Erythroblast (primary cell): Measurements from ENCODE around the gene RADIL.

Source experiments
- DNase-seq, 2 experiments: peaks; one replicate each; lab custom pipeline; 2025; lab: John Stamatoyannopoulos, UW
- GATA1 ChIP-seq: IDR thresholded peaks from 2 replicates; pipeline ENCODE4 v1.6.1; 2011; ENCODE audit warnings: low read depth, mild to moderate bottlenecking, control low read depth, low read length, moderate library complexity
- POLR2A ChIP-seq: IDR thresholded peaks from 2 replicates; pipeline ENCODE4 v1.6.1; 2011; ENCODE audit warnings: mild to moderate bottlenecking, low read length

The RADIL gene, protein sequence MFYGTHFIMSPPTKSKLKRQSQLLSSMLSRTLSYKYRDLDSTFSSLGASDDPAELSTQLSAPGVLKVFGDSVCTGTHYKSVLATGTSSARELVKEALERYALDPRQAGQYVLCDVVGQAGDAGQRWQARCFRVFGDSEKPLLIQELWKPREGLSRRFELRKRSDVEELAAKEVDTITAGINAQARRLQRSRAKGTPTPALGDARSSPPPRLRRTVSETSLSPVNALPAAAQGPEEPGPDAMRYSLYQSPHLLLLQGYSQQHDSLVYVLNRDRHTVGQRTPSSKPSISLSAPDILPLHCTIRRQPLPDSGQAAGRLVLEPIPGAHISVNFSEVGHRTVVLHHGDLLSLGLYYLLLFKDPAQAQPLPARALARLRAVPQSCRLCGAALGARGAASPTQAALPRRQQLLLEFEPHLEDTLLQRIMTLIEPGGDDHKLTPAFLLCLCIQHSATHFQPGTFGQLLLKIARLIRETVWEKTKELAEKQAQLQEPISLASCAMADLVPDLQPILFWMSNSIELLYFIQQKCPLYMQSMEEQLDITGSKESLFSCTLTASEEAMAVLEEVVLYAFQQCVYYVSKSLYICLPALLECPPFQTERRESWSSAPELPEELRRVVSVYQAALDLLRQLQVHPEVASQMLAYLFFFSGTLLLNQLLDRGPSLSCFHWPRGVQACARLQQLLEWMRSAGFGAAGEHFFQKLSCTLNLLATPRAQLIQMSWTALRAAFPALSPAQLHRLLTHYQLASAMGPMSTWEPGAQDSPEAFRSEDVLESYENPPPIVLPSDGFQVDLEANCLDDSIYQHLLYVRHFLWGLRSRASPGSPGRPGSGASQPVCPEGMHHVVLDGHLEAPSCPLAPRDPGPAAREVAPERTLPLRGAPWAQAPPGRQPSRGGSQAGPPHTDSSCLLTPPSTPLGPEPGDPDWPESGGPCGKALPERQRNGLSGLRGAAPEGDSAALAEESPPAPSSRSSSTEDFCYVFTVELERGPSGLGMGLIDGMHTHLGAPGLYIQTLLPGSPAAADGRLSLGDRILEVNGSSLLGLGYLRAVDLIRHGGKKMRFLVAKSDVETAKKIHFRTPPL

GRCh38 chr7:4883372-4884144 lies at the start of gene RADIL:
Gene RADIL, minus strand, starts transcription at chr7:4883716. Its CDS starts 5,577 bp downstream, at chr7:4878139.
- no peak for TF ChIP-seq GATA1
- TF ChIP-seq POLR2A = no peak
- DNase-seq = peak; percentile 94 to 96

- DNase-seq = no peak
- no peak for TF ChIP-seq POLR2A
- TF ChIP-seq GATA1 = no peak
Measured at GRCh38 chr7:4931943-4932342, 48.4 kb upstream of the RADIL start.

DNA sequence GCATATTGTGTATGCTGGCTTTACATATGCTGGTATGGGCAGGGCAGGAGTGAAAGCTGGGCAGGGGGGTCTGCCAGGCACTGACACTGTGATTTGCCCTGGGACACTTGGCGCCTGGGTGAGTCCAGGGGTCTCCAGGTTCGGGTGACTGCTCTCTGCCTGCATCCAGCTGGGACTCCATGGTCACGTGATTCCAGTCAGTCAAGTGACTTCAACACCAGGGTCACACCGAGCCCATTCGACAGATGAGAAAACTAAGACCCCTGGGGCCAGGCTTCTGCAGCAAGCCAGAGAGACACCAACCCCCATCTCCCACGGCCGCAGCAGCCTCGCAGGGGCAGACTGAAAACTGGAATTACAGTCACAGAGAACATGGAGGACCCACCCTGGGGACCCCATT lies 45.5 kb upstream of the RADIL start:
- no peak for DNase-seq
- TF ChIP-seq POLR2A (no peak), GATA1 (no peak)

- no peak for DNase-seq
- no peak for TF ChIP-seq GATA1
- TF ChIP-seq POLR2A = no peak
Measured at GRCh38 chr7:4928445-4928844, 44.9 kb upstream of the RADIL start.

DNA sequence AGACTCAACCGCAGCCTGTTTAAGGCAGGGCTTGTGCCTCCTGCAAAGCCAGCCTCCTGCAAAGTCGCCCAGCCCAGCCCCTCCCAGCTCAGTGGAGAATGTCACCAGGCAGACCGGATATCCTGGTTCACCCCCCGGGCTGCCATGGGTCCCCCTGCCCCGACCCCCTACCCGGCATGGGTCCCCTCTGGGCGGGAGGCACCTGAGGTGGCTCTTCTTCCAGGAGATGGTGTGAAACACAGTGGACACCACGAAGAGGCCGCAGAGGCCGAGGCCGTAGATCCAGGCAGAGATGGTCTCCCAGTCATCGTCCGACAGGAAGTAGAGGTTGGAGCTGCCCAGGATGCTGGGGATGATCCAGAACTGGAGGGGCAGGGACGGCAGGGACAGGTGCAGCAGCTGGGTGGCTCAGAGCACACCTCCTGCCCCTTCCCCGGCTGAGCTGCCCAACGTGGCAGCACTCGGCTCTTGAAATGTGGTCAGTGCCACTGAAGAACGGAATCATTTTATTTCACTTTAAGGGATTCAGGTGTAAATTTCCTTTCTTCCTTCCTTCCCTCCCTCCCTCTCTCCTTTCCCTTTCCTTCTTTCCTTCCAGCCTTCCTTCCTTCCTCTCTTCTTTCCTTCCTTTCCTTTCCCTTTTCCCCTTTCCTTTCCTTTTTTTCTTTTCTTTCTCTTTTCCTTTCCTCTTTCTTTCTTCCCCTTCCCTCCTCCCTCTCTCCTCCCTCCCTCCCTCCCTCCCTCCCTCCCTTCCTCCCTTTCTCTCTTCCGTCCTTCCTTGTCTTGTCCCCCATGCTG lies 36.7 kb upstream of the RADIL start:
- no peak for DNase-seq
- TF ChIP-seq POLR2A = no peak
- TF ChIP-seq GATA1 = no peak

DNA sequence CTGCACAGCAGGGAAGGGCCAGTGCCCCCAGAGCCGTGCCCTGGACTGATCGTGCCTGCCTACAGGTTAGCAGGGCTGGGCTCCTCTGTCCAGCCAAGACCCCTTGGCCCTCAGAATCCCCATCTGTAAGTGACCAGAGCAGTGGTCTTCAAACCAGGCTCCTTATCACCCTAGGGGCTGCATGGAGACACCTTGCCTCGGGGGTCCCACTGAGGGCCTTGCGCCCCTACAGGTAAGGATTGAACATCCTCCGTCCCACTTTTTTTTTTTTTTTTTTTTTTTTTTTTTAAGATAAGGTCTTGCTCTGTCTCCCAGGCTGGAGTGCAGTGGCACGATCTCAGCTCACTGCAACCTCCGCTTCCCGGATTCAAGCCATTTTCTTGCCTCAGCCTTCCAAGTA lies 32.6 kb upstream of the RADIL start:
- no peak for DNase-seq
- TF ChIP-seq GATA1 = no peak
- TF ChIP-seq POLR2A = no peak

DNA sequence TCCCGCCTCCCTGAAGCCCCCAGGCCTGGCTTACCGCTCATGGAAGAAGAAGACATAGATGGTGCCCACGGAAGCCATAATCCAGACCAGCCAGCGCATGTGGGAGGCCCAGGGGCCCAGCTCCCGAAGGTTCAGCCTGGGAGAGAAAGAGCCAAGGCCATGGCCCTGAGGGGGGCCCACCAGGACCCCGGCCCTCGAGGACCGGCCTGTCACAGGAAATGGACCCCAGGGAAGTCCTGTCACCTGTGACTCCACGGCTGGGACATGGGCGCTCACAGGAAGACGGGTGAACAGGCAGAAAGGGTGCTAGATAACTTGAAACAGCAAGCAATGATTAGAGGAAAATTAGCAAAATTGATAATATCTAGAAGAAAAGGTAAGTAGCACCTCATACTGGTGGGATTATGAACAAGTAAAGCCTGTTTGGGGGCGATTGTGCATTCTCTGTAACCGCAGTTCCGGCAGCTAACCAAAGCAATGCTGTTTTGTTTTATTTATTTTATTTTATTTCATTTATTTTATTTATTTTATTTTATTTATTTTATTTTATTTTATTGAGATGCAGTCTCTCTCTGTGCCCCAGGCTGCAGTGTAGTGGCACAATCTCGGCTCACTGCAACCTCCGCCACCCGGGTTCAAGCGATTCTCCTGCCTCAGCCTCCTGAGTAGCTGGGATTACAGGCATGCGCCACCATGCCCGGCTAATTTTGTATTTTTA lies 27.8 kb upstream of the RADIL start:
- no peak for DNase-seq
- no peak for TF ChIP-seq POLR2A
- TF ChIP-seq GATA1 = no peak

GRCh38 chr7:4906682-4907081 lies 23.2 kb upstream of the RADIL start:
- TF ChIP-seq POLR2A = no peak
- TF ChIP-seq GATA1 = no peak
- DNase-seq = no peak

DNA sequence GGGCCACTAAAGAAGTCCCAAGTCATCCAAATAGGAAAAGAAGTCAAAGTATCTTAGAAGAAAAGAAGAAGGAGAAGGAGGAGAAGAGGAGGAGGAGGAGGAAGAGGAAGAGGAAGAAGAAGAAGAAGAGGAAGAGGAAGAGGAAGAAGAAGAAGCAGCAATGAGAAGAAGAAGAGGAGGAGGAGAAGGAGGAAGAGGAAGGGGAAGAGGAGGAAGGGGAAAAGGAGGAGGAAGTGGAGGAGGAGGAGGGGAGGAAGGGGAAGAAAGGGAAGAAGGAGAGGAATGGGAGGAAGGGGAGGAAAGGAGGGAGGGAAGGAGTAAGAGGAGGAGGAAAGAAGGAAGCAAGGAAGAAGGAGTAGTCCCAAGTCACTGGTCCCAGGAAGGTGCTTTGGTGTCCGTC lies 21.7 kb upstream of the RADIL start:
- TF ChIP-seq GATA1 (no peak), POLR2A (no peak)
- DNase-seq = no peak

DNA sequence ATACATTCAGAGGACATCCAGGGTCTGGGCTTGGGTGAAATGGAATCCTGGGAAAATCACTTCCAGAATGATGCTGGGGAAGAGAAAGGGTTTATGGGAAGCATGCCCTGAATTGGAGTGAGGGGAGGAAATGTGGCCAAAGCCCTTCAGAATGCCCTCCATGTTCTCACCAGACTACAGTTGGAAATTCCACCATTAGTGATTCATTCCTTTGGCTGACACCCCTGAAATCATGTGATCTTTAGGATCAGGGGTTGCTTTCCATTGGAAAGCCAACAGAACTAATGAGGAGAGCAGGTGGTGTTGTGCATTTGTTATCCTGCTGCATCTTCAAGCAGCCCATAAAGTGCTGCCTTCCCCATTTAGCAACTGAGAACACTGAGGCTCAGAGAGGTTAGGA lies 20.8 kb upstream of the RADIL start:
- no peak for TF ChIP-seq GATA1
- no peak for DNase-seq

DNA sequence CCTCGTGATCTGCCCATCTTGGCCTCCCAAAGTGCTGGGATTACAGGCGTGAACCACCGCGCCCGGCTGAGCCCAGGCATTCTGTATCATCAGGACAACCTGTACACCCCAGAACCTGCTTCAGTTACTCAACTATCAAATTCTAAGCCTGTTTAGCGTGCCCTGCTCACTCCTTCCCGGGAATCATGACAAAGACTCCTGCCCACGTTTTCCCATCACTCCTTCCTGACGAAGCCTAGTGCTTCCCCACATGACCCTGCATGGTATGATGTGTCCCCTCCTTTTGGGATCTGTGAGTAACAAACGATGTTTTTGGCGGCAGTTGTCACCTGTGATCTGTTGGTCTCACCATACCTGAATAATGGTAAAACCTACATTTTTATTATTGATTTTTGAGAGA lies 12.2 kb upstream of the RADIL start:
- TF ChIP-seq POLR2A (no peak), GATA1 (no peak)
- DNase-seq = no peak

GRCh38 chr7:4894482-4894881 lies 11.0 kb upstream of the RADIL start:
- TF ChIP-seq GATA1 (no peak), POLR2A (no peak)
- DNase-seq = no peak
